OCI-LY1 (cell line): ENCODE data around the gene CYTH2.

Experiments
- EZH2 ChIP-seq: fragments of 200-600 bp; sonication (generic), shearing (Covaris generic); IDR thresholded peaks from 2 replicates; pipeline ENCODE4 v1.8.0; 2017; ENCODE audit warnings: borderline replicate concordance, mixed run types, mild to moderate bottlenecking, antibody characterized with exemption, low read length, moderate library complexity, mixed read lengths
- TF ChIP-seq, protein P1 (sequence below): fragments of 200-600 bp; sonication (generic), shearing (Covaris generic); IDR thresholded peaks from 2 replicates; pipeline ENCODE4 v1.5.1; 2017; ENCODE audit warnings: mild to moderate bottlenecking, antibody characterized with exemption, low read length, moderate library complexity, mixed read lengths

DNA sequence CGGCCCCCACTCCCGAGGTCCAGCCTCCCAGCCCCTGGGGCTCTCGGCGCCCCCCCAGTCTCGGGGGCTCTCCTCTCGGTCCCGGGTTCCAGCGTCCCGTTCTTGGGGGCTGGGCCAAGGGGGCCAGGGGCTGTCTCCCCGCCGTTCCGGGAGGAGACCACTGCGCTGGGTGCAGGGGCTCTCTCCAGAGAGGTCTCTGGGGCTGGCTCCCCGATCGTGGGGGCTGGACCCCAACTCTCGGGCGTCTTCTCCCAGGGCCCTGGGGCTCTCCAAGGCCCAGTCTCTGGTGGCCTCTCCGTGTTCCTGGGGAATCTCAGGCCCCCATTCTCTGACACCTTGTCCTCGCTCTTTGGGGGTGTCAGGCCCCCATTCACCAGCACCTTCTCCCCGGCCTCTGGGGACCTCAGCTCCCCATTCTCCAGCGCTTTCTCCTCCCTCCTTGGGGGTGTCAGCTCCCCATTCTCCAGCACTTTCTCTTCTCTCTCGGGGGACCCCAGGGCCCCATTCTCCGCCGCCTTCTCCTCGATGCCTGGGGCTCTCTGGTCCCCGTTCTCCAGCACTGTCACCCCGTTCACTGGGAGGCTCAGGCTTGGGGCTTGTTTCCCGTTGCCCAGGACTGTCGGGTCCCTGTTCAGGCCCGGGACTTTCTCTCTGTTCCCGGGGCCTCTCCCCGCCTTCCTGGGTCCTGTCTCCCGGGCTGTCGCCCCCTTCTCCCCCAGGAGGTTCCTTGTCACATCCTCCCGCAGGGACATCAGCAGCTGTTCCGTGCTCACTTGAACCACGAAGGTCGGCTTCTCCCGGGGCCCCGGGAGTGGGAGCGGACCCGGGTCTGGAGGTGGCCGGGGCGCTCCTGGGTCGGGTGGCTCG is 28.8 kb downstream of the CYTH2 start:
- TF ChIP-seq, protein P1, sequence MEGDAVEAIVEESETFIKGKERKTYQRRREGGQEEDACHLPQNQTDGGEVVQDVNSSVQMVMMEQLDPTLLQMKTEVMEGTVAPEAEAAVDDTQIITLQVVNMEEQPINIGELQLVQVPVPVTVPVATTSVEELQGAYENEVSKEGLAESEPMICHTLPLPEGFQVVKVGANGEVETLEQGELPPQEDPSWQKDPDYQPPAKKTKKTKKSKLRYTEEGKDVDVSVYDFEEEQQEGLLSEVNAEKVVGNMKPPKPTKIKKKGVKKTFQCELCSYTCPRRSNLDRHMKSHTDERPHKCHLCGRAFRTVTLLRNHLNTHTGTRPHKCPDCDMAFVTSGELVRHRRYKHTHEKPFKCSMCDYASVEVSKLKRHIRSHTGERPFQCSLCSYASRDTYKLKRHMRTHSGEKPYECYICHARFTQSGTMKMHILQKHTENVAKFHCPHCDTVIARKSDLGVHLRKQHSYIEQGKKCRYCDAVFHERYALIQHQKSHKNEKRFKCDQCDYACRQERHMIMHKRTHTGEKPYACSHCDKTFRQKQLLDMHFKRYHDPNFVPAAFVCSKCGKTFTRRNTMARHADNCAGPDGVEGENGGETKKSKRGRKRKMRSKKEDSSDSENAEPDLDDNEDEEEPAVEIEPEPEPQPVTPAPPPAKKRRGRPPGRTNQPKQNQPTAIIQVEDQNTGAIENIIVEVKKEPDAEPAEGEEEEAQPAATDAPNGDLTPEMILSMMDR: no peak
- TF ChIP-seq EZH2: no peak
